SK-N-SH (cell line): ENCODE measurements around the gene C3orf52.

Experiments used
- CHD2 ChIP-seq: fragments of 150-350 bp; IDR thresholded peaks from 2 replicates; pipeline ENCODE4 v1.6.1; 2018; ENCODE audit warnings: low read length; ENCODE audit not compliant: partially characterized antibody
- EP300 ChIP-seq, 2 experiments: IDR thresholded peaks; 2 replicates each; pipeline versions ENCODE4 v1.4.0 to v1.6.1; 2012; ENCODE audit warnings: borderline replicate concordance in 1 of 2, low read depth in 1 of 2, low read length in 1 of 2
- FOSL2 ChIP-seq: IDR thresholded peaks from 2 replicates; pipeline ENCODE4 v1.4.0; 2012; ENCODE audit warnings: low read depth, mild to moderate bottlenecking, moderate library complexity, borderline replicate concordance
- GABPA ChIP-seq: IDR thresholded peaks from 2 replicates; pipeline ENCODE4 v1.4.0; 2012; ENCODE audit warnings: low read depth, mild to moderate bottlenecking
- JUND ChIP-seq: IDR thresholded peaks from 2 replicates; pipeline ENCODE4 v1.4.0; 2012
- MAX ChIP-seq: IDR thresholded peaks from 2 replicates; pipeline ENCODE4 v1.4.0; 2012; ENCODE audit warnings: low read depth
- POLR2AphosphoS5 ChIP-seq: IDR thresholded peaks from 2 replicates; pipeline ENCODE4 v1.6.1; 2012; ENCODE audit warnings: low read depth, low read length
- RAD21 ChIP-seq: IDR thresholded peaks from 2 replicates; pipeline ENCODE4 v1.6.1; 2012; ENCODE audit warnings: mild to moderate bottlenecking, low read length
- RCOR1 ChIP-seq: fragments of 150-350 bp; IDR thresholded peaks from 2 replicates; pipeline ENCODE4 v1.6.1; 2017; ENCODE audit warnings: antibody characterized with exemption, low read length
- REST ChIP-seq: IDR thresholded peaks from 2 replicates; pipeline ENCODE4 v1.6.1; 2012; ENCODE audit warnings: mild to moderate bottlenecking, low read depth, low read length, moderate library complexity
- RXRA ChIP-seq: IDR thresholded peaks from 2 replicates; pipeline ENCODE4 v1.4.0; 2012; ENCODE audit warnings: low read depth, mild to moderate bottlenecking, borderline replicate concordance
- SMC3 ChIP-seq: IDR thresholded peaks from 2 replicates; pipeline ENCODE4 v1.6.1; 2012; ENCODE audit warnings: low read depth, low read length, improper control_type of control experiment
- TF ChIP-seq, protein P1 (sequence below): fragments of 200-600 bp; sonication (generic); IDR thresholded peaks from 2 replicates; pipeline ENCODE4 v1.6.1; 2017; ENCODE audit warnings: antibody characterized with exemption, mild to moderate bottlenecking, moderate library complexity

- no peak for TF ChIP-seq GABPA
- TF ChIP-seq, protein P1, sequence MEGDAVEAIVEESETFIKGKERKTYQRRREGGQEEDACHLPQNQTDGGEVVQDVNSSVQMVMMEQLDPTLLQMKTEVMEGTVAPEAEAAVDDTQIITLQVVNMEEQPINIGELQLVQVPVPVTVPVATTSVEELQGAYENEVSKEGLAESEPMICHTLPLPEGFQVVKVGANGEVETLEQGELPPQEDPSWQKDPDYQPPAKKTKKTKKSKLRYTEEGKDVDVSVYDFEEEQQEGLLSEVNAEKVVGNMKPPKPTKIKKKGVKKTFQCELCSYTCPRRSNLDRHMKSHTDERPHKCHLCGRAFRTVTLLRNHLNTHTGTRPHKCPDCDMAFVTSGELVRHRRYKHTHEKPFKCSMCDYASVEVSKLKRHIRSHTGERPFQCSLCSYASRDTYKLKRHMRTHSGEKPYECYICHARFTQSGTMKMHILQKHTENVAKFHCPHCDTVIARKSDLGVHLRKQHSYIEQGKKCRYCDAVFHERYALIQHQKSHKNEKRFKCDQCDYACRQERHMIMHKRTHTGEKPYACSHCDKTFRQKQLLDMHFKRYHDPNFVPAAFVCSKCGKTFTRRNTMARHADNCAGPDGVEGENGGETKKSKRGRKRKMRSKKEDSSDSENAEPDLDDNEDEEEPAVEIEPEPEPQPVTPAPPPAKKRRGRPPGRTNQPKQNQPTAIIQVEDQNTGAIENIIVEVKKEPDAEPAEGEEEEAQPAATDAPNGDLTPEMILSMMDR, result no peak
- no peak for TF ChIP-seq JUND
- no peak for TF ChIP-seq POLR2AphosphoS5
- no peak for TF ChIP-seq CHD2
- TF ChIP-seq MAX, result no peak
- no peak for TF ChIP-seq SMC3
- no peak for TF ChIP-seq REST
- no peak for TF ChIP-seq RXRA
- no peak for TF ChIP-seq EP300 (IDR thresholded peaks at IDR 0.05; ENCODE audit: borderline replicate concordance in 1 of 2, low read depth in 1 of 2, low read length in 1 of 2)
- no peak for TF ChIP-seq FOSL2
- no peak for TF ChIP-seq RCOR1
- TF ChIP-seq RAD21, result no peak
Measured at GRCh38 chr3:112137781-112138180, 51.6 kb downstream of the C3orf52 start.
